ENCODE results near the gene RNF112.
A peak's percentile ranks its signal among the peaks of the same experiment; 100 is the strongest.

RNF112 gene

GRCh38 chr17:19412984-19413383 lies 2.0 kb downstream of the RNF112 start:
- DNase-seq (ENCODE audit: low spot score), result no peak
- no peak for TF ChIP-seq CTCF (IDR thresholded peaks at IDR 0.05)
- H3K27ac ChIP-seq, result no peak overlapping the region
- H3K4me3 ChIP-seq, result no peak overlapping the region

- Histone ChIP-seq H3K4me3 (no peak overlapping the region), H3K27ac (no peak overlapping the region)
- TF ChIP-seq CTCF (IDR thresholded peaks at IDR 0.05), result no peak
- no peak for DNase-seq (ENCODE audit: low spot score)
Measured at GRCh38 chr17:19413761-19414160, 2.7 kb downstream of the RNF112 start.

GRCh38 chr17:19414396-19415280 lies 3.6 kb downstream of the RNF112 start:
- Histone ChIP-seq H3K27ac (no peak overlapping the region), H3K4me3 (no peak overlapping the region)
- no peak for TF ChIP-seq CTCF (IDR thresholded peaks at IDR 0.05)
- no peak for DNase-seq (ENCODE audit: low spot score)

- Histone ChIP-seq H3K4me3 (no peak overlapping the region), H3K27ac (no peak overlapping the region)
- TF ChIP-seq CTCF (IDR thresholded peaks at IDR 0.05), result no peak
- DNase-seq (ENCODE audit: low spot score), result no peak
Measured at GRCh38 chr17:19415311-19415710, 4.3 kb downstream of the RNF112 start.

- DNase-seq (ENCODE audit: low spot score), result no peak
- Histone ChIP-seq H3K4me3 (no peak overlapping the region), H3K27ac (no peak overlapping the region)
- TF ChIP-seq CTCF (IDR thresholded peaks at IDR 0.05), result no peak
Measured at GRCh38 chr17:19415806-19416775, 5.1 kb downstream of the RNF112 start.

GRCh38 chr17:19417611-19418010 lies 6.6 kb downstream of the RNF112 start:
- TF ChIP-seq CTCF (IDR thresholded peaks at IDR 0.05), result no peak
- Histone ChIP-seq H3K27ac (peak overlapping the region; percentile 3 to 79), H3K4me3 (no peak overlapping the region)
- DNase-seq (ENCODE audit: low spot score), result no peak

Measured in coronary artery (tissue), 2 donors.